BJ (cell line): ENCODE data around the gene MEAF6. TPM values are rescaled to one million over a fixed set of nuclear protein-coding genes. Genes with fewer than 3 reads are reported as not detected.

Experiments
- CTCF ChIA-PET: fragments of 350-600 bp; formaldehyde crosslinking; extraction: SDS; loops from one replicate; lab custom pipeline; 2021; ENCODE audit warnings: antibody characterized with exemption, inconsistent platforms; lab: Yijun Ruan, JAX
- POLR2A ChIA-PET: fragments of 300-600 bp; sonication (Branson Sonifier 250); formaldehyde crosslinking; extraction: SDS; loops from one replicate; lab custom pipeline; 2021; ENCODE audit warnings: antibody characterized with exemption; lab: Charles Lee
- DNase-seq: peaks from one replicate; pipeline ENCODE4 v3.0.0-alpha.2; 2011; ENCODE audit warnings: low read depth
- H3K27me3 ChIP-seq: 2 replicates; pipeline ENCODE4 v1.6.0; 2011; ENCODE audit warnings: low read length; ENCODE audit not compliant: control insufficient read depth, insufficient read depth
- H3K36me3 ChIP-seq: 2 replicates; pipeline ENCODE4 v1.5.1; 2011; ENCODE audit warnings: low read length; ENCODE audit not compliant: control insufficient read depth, insufficient read depth
- H3K4me3 ChIP-seq: 2 replicates; pipeline ENCODE4 v1.5.1; 2011; ENCODE audit warnings: low read depth, mild to moderate bottlenecking, control low read depth, low read length
- polyA plus RNA-seq: library from polyadenylated mRNA; depleted of rRNA; stranded (reverse); fragments of >200 nt; gene quantifications from 2 replicates; pipeline ENCODE4 v1.2.3, GENCODE V29; 2011
- TF ChIP-seq, protein P1 (sequence below): IDR thresholded peaks from 2 replicates; pipeline ENCODE4 v1.5.1; 2011; ENCODE audit warnings: low read depth, mild to moderate bottlenecking, control low read depth, inconsistent platforms, low read length, moderate library complexity; ENCODE audit not compliant: insufficient read depth

MEAF6 gene
- polyA plus RNA-seq, 1 experiment: 43.1 TPM

DNA sequence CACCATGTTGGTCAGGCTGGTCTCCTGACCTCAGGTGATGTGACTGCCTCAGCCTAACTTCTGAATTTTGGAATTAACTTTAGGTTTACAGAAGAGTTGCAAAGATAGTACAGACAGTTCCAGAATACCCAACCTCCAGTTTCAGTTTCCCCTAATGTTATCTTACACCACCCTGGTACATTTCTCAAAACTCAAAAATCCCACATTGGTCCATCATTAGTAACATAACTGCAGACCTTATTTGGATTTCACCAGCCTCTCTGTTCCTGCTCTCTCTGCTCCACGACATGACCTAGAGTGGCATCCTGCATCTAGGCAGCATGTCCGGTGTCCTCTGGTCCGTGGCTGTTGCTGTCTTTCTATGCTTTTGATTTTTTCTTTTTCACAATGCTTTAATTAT lies 45.2 kb downstream of the MEAF6 start:
- ChIA-PET CTCF (interaction anchor here (0.6 kb wide), 1 partner anchor 45 kb away, joined by 3 read pairs; the partner anchor contains the start of gene MEAF6), POLR2A (no interaction called here)
- no peaks in the 10 kb centered on the region for H3K36me3 ChIP-seq
- no peak overlapping the region for H3K4me3 ChIP-seq
- H3K27me3 ChIP-seq: no peaks in the 10 kb centered on the region
- TF ChIP-seq, protein P1, sequence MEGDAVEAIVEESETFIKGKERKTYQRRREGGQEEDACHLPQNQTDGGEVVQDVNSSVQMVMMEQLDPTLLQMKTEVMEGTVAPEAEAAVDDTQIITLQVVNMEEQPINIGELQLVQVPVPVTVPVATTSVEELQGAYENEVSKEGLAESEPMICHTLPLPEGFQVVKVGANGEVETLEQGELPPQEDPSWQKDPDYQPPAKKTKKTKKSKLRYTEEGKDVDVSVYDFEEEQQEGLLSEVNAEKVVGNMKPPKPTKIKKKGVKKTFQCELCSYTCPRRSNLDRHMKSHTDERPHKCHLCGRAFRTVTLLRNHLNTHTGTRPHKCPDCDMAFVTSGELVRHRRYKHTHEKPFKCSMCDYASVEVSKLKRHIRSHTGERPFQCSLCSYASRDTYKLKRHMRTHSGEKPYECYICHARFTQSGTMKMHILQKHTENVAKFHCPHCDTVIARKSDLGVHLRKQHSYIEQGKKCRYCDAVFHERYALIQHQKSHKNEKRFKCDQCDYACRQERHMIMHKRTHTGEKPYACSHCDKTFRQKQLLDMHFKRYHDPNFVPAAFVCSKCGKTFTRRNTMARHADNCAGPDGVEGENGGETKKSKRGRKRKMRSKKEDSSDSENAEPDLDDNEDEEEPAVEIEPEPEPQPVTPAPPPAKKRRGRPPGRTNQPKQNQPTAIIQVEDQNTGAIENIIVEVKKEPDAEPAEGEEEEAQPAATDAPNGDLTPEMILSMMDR: no peak
- DNase-seq: no peak

DNA sequence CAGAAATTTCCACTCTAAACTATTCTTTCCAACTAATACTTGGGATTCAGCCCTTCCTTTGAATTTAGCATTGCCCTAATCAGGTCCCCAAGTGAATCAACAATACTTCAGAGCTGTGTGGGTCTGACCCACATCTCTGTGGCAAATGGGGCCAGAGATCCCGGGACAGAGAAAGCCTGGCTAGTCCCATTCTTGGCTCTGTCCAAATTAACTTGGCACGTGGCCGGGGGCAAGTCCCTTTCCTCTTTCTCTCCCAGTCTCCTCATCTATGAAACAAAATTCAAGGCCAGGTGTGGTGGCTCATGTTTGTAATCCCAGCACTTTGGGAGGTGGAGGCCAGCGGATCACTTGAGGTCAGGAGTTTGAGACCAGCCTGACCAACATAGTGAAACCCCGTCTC lies 46.5 kb downstream of the MEAF6 start:
- CTCF ChIA-PET: interaction anchor here (1.0 to 3.5 kb wide), 4 partner anchors 9 to 34 kb away, joined by 3 to 20 read pairs (median 6); no protein-coding TSS in a partner anchor
- no peak overlapping the region for H3K4me3 ChIP-seq
- TF ChIP-seq, protein P1: no peak
- H3K36me3 ChIP-seq: no peaks in the 10 kb centered on the region
- DNase-seq: no peak
- POLR2A ChIA-PET: no interaction called here
- H3K27me3 ChIP-seq: no peaks in the 10 kb centered on the region

DNA sequence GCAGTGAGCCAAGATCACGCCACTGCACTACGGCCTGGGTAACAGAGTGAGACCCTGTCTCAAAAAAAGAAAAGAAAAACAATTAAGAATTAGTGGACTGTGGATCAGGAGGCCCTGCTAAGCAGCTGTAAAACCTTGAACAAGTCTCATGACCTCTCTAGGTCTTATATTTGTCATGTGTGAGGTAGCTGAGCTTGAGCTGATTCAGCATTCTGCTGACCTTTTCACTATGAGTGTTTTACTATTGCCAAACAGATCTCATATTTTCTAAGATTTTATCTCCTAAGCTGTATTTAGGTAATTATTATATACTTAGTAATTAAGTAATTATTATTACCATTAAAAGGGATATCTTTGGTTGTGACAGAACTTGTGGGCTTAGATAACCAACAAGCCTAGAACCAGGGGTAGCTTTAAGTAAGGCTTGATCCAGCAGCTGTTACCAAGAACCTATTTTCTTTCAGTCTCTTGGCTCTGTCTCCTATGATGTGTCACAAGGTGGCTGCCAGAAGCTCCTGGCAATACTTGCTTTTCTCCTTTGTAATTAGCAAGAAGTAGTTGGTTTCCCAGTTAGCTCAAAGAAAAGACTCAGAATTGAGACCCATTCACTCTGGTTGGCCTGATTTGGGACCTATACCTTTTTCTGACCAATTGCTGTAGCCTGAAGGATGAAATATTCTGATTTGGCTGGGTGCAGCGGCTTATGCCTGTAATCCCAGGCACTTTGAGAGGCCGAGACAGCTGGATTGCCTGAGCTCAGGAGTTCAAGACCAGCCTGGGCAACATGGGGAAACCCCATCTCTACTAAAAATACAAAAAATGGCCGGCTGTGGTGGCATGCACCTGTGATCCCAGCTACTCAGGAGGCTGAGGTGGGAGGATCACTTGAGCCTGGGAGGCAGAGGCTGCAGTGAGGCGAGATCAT lies 48.7 kb downstream of the MEAF6 start:
- CTCF ChIA-PET: interaction anchor here (1.1 to 3.5 kb wide), 4 partner anchors 11 to 216 kb away, joined by 4 to 20 read pairs (median 14); no protein-coding TSS in a partner anchor

DNA sequence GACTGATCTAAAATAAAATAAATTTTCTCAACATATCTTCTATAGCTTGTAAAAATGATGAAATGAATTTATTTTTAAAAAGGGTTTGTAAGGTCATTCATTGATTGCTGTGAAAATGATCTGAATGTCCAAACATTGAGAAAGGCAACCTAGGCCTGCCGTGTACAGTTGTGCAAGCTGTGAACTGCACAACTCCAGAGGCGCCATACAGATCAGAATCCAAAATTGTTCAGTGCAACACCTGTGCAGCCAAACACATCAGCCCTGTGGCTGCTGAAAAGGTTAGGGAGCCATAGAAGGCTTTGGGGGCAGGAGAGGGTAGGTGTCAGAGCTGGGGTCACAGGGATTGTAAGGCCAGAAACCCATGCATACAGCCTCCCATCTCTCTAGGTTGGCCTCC lies 50.1 kb downstream of the MEAF6 start:
- POLR2A ChIA-PET: no interaction called here
- Histone ChIP-seq H3K36me3 (no peaks in the 10 kb centered on the region), H3K4me3 (no peak overlapping the region), H3K27me3 (no peaks in the 10 kb centered on the region)
- TF ChIP-seq, protein P1: no peak
- CTCF ChIA-PET: interaction anchor here (0.6 to 3.5 kb wide), 3 partner anchors 9 to 22 kb away, joined by 3 to 20 read pairs (median 14); no protein-coding TSS in a partner anchor
- no peak for DNase-seq

More for the DNA sequence above, 48.7 kb downstream of the MEAF6 start:
- TF ChIP-seq, protein P1: no peak
- POLR2A ChIA-PET: no interaction called here
- Histone ChIP-seq H3K4me3 (no peak overlapping the region), H3K27me3 (no peaks in the 10 kb centered on the region), H3K36me3 (no peaks in the 10 kb centered on the region)
- DNase-seq: no peak
